PC-9 (cell line): ENCODE results near the gene MOB3B. TPM values are rescaled to one million over a fixed set of nuclear protein-coding genes. Genes with fewer than 3 reads are reported as not detected.

Source experiments
- BruUV-seq: library from RNA; stranded (reverse); fragments of 400-500 nt; replicated peaks from 2 replicates; lab custom pipeline; 2021; lab: Mats Ljungman, UMichigan
- CTCF ChIA-PET: fragments of 300-600 bp; sonication (Branson Sonifier 250); formaldehyde crosslinking; loops from one replicate; lab custom pipeline; 2022; ENCODE audit warnings: antibody characterized with exemption; lab: Charles Lee
- POLR2A ChIA-PET: fragments of 300-600 bp; sonication (Branson Sonifier 250); formaldehyde crosslinking; loops from one replicate; lab custom pipeline; 2022; ENCODE audit warnings: antibody characterized with exemption; ENCODE audit not compliant: unreplicated experiment; lab: Charles Lee
- DNase-seq, 2 experiments: peaks; one replicate each; pipeline versions ENCODE4 v3.0.0 to v3.0.0-alpha.2; 2015 to 2022; ENCODE audit warnings: mixed read lengths in 1 of 2
- H2AFZ ChIP-seq: fragments of 200-600 bp; sonication (generic); 2 replicates; pipeline ENCODE4 v1.8.1; 2017; ENCODE audit warnings: antibody characterized with exemption
- H3F3A ChIP-seq: fragments of 200-600 bp; sonication (generic); 2 replicates; pipeline ENCODE4 v1.8.1; 2017; ENCODE audit warnings: antibody characterized with exemption, mild to moderate bottlenecking, low read depth; ENCODE audit not compliant: insufficient read depth
- H3K27ac ChIP-seq: fragments of 200-600 bp; sonication (generic); 2 replicates; pipeline ENCODE4 v1.6.1; 2016; ENCODE audit warnings: mixed run types
- H3K27me3 ChIP-seq: fragments of 200-600 bp; sonication (generic); 2 replicates; pipeline ENCODE4 v1.6.1; 2016; ENCODE audit warnings: low read depth, mixed run types; ENCODE audit not compliant: insufficient read depth
- H3K36me3 ChIP-seq: fragments of 200-600 bp; sonication (generic); 2 replicates; pipeline ENCODE4 v1.6.1; 2016; ENCODE audit warnings: low read depth, mixed run types
- H3K4me1 ChIP-seq: fragments of 200-600 bp; sonication (generic); replicated peaks from 2 replicates; pipeline ENCODE4 v1.6.1; 2016; ENCODE audit warnings: mixed run types; ENCODE audit not compliant: insufficient read depth
- H3K4me2 ChIP-seq: fragments of 200-600 bp; sonication (generic); 2 replicates; pipeline ENCODE4 v1.6.1; 2017; ENCODE audit warnings: mixed run types
- H3K4me3 ChIP-seq: fragments of 200-600 bp; sonication (generic); 2 replicates; pipeline ENCODE4 v1.6.1; 2016; ENCODE audit warnings: mixed run types
- H3K79me2 ChIP-seq: fragments of 200-600 bp; sonication (generic); 2 replicates; pipeline ENCODE4 v1.6.1; 2017; ENCODE audit warnings: low read depth, mixed run types
- H3K9me2 ChIP-seq: fragments of 200-600 bp; sonication (generic); 2 replicates; pipeline ENCODE4 v1.8.1; 2017; ENCODE audit warnings: mild to moderate bottlenecking; ENCODE audit not compliant: insufficient read depth
- H3K9me3 ChIP-seq: fragments of 200-600 bp; sonication (generic); 2 replicates; pipeline ENCODE4 v1.8.1; 2016; ENCODE audit warnings: low read depth; ENCODE audit not compliant: insufficient read depth
- H4K20me1 ChIP-seq: fragments of 200-600 bp; sonication (generic); 2 replicates; pipeline ENCODE4 v1.8.1; 2017; ENCODE audit not compliant: insufficient read depth
- EZH2 ChIP-seq: fragments of 200-600 bp; sonication (generic); IDR thresholded peaks from 2 replicates; pipeline ENCODE4 v1.8.0; 2017; ENCODE audit warnings: antibody characterized with exemption, low read depth
- intact Hi-C: fragments of 100-400 bp; cut with micrococcal nuclease; formaldehyde crosslinking; loops from one replicate; pipeline ENCODE4 v1.10.0; 2022; ENCODE audit not compliant: unreplicated experiment
- total RNA-seq: library from RNA; stranded (reverse); gene quantifications from 2 replicates; pipeline ENCODE4 v1.2.3, GENCODE V29; 2021
- TF ChIP-seq, protein P1 (sequence below): fragments of 200-600 bp; sonication (generic); conservative IDR thresholded peaks from 2 replicates; pipeline ENCODE4 v1.6.1; 2017; ENCODE audit warnings: mixed run types, antibody characterized with exemption, mild to moderate bottlenecking, moderate library complexity

The MOB3B gene
- total RNA-seq, 1 experiment from 2014 or later, result 4.4 TPM

DNA sequence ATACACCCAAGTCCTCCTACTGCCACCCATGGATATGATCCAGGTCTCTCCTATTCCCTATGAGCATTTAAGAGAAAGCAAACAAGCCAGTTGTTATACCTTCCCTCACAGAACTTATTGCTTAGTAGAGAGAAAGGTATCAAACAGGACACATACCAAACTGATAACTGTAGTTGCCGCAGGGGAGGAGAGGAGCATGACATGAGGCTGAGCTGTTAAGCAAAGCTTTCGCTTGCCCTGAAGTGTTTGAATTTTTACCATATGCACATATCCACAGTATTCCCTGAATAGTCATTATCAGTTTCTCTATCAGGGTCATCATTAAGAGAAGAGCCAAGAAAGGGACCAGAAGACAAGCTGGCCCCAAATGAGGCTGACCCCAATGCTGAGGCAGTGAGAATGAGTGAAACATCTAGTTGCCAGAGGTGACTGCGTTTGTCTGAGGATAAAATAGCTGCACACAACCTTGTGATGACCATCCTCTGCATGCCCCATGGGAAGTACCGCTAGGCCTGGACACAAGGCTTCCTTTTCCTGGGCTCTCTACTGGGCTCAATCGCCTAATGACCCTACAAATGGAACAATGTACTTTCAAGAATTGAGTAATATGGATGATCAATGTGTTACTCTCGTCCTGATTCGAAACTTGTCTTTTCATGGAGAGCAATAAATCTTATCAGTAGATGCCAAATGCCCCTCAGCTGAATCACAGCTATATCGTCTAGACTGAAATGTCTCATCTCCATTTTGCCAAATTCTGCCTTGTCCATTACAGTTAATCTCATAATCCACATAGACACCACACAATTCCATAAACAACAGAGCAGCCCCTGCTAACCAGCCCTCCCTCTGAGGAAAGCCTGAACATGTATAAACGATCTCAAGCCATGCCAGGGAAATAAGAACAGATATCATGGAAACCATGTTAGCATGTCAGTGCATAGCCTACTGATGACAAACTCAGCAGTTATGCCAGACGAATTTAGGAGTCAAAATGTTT lies 9.8 kb downstream of the MOB3B start:
- Histone ChIP-seq H3K4me1 (no peaks in the 10 kb centered on the region), H3K9me3 (no peaks in the 10 kb centered on the region), H3F3A (no peaks in the 10 kb centered on the region), H2AFZ (no peak overlapping the region), H3K4me3 (no peak overlapping the region), H3K9me2 (no peaks in the 10 kb centered on the region), H3K79me2 (no peaks in the 10 kb centered on the region), H3K27me3 (no peaks in the 10 kb centered on the region), H4K20me1 (no peaks in the 10 kb centered on the region), H3K36me3 (no peaks in the 10 kb centered on the region), H3K4me2 (no peak overlapping the region), H3K27ac (no peak overlapping the region)
- TF ChIP-seq, protein P1, sequence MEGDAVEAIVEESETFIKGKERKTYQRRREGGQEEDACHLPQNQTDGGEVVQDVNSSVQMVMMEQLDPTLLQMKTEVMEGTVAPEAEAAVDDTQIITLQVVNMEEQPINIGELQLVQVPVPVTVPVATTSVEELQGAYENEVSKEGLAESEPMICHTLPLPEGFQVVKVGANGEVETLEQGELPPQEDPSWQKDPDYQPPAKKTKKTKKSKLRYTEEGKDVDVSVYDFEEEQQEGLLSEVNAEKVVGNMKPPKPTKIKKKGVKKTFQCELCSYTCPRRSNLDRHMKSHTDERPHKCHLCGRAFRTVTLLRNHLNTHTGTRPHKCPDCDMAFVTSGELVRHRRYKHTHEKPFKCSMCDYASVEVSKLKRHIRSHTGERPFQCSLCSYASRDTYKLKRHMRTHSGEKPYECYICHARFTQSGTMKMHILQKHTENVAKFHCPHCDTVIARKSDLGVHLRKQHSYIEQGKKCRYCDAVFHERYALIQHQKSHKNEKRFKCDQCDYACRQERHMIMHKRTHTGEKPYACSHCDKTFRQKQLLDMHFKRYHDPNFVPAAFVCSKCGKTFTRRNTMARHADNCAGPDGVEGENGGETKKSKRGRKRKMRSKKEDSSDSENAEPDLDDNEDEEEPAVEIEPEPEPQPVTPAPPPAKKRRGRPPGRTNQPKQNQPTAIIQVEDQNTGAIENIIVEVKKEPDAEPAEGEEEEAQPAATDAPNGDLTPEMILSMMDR, result no peak
- TF ChIP-seq EZH2, result no peak
- ChIA-PET CTCF (no interaction called here), POLR2A (no interaction called here)
- no peak for DNase-seq
- no TSS peak for BruUV-seq
- intact Hi-C loops, result no loop called here

DNA sequence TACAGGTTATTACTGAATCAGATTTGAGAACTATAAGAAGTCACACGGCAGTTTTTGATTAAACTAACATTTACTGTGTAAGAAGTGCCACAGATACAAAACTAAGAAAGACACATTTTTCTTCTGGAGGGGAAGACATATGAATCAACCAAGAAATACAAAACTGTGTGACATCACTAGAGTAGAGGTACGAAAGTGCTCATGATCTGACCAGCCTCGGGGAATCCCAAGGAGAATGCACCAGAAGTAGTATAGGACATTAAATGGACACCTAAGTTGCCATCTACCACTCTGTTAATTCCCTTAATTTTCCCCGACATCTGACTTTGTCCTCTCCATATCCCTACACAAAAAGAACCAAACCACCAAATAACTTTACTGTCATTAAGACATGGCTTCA lies 10.8 kb downstream of the MOB3B start:
- Histone ChIP-seq H3K4me2 (no peak overlapping the region), H3K79me2 (no peaks in the 10 kb centered on the region), H3K27me3 (no peaks in the 10 kb centered on the region), H3K36me3 (no peaks in the 10 kb centered on the region), H3K9me2 (no peaks in the 10 kb centered on the region), H3K4me3 (no peak overlapping the region), H2AFZ (no peak overlapping the region), H3F3A (no peaks in the 10 kb centered on the region), H3K27ac (no peak overlapping the region), H4K20me1 (no peaks in the 10 kb centered on the region), H3K4me1 (no peaks in the 10 kb centered on the region), H3K9me3 (no peaks in the 10 kb centered on the region)
- DNase-seq, result no peak
- TF ChIP-seq, protein P1, result no peak
- TF ChIP-seq EZH2, result no peak
- ChIA-PET CTCF (no interaction called here), POLR2A (no interaction called here)
- no TSS peak for BruUV-seq
- intact Hi-C loops, result no loop called here

DNA sequence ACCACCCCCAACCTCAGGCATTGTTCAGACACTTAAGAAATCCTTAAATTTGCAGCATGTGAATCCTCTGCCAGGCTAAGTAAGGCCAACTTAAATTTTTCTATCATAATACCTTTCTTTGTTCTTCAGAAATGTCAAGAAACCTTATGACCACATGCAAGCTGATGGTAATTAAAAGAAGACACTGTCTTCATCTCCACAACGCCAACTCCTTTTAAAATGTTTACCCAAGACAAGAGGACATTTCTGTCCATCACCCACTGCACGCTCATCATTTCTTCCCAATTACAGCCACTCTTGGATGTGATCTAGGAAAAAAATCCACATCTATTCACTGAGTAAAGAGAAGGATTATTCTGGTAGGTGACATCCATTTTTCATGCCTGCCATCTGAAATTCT lies 11.6 kb downstream of the MOB3B start:
- BruUV-seq, result no TSS peak
- no peak for TF ChIP-seq EZH2
- TF ChIP-seq, protein P1, result no peak
- DNase-seq, result no peak
- Histone ChIP-seq H3K27me3 (no peaks in the 10 kb centered on the region), H3K4me3 (no peak overlapping the region), H3F3A (no peaks in the 10 kb centered on the region), H3K9me3 (no peaks in the 10 kb centered on the region), H3K4me2 (no peak overlapping the region), H3K9me2 (no peaks in the 10 kb centered on the region), H3K4me1 (no peaks in the 10 kb centered on the region), H3K27ac (no peak overlapping the region), H3K79me2 (no peaks in the 10 kb centered on the region), H3K36me3 (no peaks in the 10 kb centered on the region), H2AFZ (no peak overlapping the region), H4K20me1 (no peaks in the 10 kb centered on the region)
- ChIA-PET POLR2A (no interaction called here), CTCF (no interaction called here)
- intact Hi-C loops, result no loop called here
